T-helper 1 cell (primary cell): ENCODE measurements around the gene MAPT.

ENCODE experiments used
- DNase-seq, 5 donors: peaks; one replicate each; pipeline ENCODE4 v3.0.0-alpha.2; 2012 to 2020

Gene MAPT

DNA sequence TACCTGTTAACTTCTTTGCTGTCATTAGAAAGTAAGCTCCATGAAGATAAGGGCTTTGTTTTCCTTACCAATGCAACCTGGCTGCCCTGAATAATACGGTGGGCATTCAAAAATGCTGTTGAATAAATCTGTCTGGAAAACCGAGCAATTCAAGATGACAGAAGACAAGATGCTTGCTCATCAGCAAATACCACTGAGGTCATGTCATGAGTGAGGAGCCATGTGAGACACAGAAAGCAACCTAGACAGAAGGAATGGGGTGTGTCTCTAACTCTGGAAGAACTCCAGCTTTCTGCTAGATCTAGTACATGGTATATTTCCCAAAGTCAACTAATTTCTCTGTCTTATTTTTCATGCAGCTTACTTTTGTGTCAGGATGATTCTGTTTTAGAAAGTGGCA is 168.9 kb downstream of the MAPT start:
- no peak for DNase-seq

GRCh38 chr17:46064460-46064859 is 170.1 kb downstream of the MAPT start:
- DNase-seq, result no peak

DNA sequence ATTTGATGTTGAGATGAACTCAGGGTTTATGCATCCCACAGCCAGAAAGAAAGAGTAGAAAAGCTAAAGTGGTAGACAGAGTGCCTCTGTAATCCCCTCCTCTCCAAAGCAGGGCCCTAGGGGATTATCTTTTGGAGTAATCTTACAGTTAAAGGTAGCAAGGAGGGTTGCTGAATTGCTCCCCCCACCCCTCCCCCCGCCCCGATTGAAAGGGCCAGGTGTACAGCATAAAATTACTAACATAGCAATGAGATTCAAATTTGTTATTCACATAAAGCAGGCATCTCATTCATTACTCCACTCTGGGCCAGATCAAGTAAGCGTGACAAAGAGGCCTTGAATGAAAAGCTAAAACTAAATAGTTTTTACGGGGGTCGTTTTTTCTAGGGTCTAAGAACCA is 177.4 kb downstream of the MAPT start:
- no peak for DNase-seq

- no peak for DNase-seq
Measured at GRCh38 chr17:46072998-46073397, 178.6 kb downstream of the MAPT start.

GRCh38 chr17:46074540-46074939 is 180.2 kb downstream of the MAPT start:
- DNase-seq, result no peak
